Measurements from ENCODE around the gene TMEM132A. TPM values are rescaled to one million over a fixed set of nuclear protein-coding genes. Genes with fewer than 3 reads are reported as not detected.
A peak's percentile ranks its signal among the peaks of the same experiment; 100 is the strongest.

The TMEM132A gene
- total and polyA plus RNA-seq, 2 of the 13 experiments (the other 11 are each of a cell fraction or from before 2014, with no cell fraction given), result 11.1 to 32.9 TPM

DNA sequence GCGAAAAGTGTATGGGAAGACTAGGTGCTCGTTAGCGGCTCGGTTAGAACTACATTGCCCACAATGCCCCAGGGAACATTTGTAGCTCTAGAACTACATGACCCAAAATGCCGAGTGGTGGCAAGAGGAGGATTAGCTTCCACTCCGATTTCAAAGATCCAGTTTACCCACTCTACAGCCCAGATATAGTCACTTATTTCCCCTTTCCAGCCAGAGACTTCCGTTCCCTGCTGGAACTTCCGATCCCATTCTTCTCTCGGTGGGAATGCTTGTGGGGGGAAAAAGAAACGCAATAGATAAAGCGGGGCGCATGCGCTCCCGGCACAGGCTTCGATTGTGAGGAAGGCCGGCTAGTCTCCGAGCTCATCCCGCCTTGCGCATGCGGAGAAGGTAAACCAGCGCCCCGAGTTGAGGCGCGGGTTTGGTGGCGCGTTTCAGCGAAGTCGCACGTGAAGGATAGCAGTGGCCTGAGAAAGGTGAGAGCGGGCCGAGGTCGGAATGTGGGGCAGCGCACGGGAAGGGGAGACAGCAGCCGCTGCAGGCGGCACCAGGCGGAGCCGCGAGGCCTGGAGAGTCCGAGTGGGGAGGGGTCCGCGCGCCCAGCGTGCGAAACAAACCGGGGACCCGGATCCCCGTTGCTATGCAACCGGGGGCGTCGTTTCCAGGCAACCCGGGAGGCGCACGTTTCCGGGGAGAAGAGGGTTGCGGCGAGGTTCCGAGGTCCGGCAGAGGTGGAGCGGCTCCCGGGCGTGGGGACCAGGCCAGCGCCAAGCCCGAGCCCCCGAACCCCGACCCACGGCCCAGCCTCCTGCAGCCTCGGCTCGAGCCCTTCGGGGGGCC lies 10.2 kb upstream of the TMEM132A start, which contains the start of gene TMEM109 (continued):
- TF ChIP-seq, protein P1, sequence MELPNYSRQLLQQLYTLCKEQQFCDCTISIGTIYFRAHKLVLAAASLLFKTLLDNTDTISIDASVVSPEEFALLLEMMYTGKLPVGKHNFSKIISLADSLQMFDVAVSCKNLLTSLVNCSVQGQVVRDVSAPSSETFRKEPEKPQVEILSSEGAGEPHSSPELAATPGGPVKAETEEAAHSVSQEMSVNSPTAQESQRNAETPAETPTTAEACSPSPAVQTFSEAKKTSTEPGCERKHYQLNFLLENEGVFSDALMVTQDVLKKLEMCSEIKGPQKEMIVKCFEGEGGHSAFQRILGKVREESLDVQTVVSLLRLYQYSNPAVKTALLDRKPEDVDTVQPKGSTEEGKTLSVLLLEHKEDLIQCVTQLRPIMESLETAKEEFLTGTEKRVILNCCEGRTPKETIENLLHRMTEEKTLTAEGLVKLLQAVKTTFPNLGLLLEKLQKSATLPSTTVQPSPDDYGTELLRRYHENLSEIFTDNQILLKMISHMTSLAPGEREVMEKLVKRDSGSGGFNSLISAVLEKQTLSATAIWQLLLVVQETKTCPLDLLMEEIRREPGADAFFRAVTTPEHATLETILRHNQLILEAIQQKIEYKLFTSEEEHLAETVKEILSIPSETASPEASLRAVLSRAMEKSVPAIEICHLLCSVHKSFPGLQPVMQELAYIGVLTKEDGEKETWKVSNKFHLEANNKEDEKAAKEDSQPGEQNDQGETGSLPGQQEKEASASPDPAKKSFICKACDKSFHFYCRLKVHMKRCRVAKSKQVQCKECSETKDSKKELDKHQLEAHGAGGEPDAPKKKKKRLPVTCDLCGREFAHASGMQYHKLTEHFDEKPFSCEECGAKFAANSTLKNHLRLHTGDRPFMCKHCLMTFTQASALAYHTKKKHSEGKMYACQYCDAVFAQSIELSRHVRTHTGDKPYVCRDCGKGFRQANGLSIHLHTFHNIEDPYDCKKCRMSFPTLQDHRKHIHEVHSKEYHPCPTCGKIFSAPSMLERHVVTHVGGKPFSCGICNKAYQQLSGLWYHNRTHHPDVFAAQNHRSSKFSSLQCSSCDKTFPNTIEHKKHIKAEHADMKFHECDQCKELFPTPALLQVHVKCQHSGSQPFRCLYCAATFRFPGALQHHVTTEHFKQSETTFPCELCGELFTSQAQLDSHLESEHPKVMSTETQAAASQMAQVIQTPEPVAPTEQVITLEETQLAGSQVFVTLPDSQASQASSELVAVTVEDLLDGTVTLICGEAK (IDR thresholded peaks at IDR 0.05), result no peak
- TF ChIP-seq, protein P1 (CRISPR knock-in tag; IDR thresholded peaks at IDR 0.05), result peak; percentile 82; the same call in 1 of the 2 replicates
- TF ChIP-seq SATB2 (CRISPR knock-in tag; IDR thresholded peaks at IDR 0.05) (peak; percentile 66; the same call in 1 of the 2 replicates), HNRNPLL (IDR thresholded peaks at IDR 0.05; ENCODE audit: low read depth, low read length, poor library complexity, severe bottlenecking) (peak; percentile 38), TARDBP (CRISPR knock-in tag; IDR thresholded peaks at IDR 0.05) (0 out of 2 replicates have a peak, but pooled peaks have one; percentile 28), REXO4 (CRISPR knock-in tag; IDR thresholded peaks at IDR 0.05; ENCODE audit: borderline replicate concordance) (no peak), SALL1 (CRISPR knock-in tag; IDR thresholded peaks at IDR 0.05) (peak; percentile 73), MBD4 (IDR thresholded peaks at IDR 0.05; ENCODE audit: borderline replicate concordance, low read length) (no peak), ARHGAP35 (CRISPR knock-in tag; IDR thresholded peaks at IDR 0.05; ENCODE audit: borderline replicate concordance) (0 out of 2 replicates have a peak, but pooled peaks have one; percentile 28)
- TF ChIP-seq, protein P2, sequence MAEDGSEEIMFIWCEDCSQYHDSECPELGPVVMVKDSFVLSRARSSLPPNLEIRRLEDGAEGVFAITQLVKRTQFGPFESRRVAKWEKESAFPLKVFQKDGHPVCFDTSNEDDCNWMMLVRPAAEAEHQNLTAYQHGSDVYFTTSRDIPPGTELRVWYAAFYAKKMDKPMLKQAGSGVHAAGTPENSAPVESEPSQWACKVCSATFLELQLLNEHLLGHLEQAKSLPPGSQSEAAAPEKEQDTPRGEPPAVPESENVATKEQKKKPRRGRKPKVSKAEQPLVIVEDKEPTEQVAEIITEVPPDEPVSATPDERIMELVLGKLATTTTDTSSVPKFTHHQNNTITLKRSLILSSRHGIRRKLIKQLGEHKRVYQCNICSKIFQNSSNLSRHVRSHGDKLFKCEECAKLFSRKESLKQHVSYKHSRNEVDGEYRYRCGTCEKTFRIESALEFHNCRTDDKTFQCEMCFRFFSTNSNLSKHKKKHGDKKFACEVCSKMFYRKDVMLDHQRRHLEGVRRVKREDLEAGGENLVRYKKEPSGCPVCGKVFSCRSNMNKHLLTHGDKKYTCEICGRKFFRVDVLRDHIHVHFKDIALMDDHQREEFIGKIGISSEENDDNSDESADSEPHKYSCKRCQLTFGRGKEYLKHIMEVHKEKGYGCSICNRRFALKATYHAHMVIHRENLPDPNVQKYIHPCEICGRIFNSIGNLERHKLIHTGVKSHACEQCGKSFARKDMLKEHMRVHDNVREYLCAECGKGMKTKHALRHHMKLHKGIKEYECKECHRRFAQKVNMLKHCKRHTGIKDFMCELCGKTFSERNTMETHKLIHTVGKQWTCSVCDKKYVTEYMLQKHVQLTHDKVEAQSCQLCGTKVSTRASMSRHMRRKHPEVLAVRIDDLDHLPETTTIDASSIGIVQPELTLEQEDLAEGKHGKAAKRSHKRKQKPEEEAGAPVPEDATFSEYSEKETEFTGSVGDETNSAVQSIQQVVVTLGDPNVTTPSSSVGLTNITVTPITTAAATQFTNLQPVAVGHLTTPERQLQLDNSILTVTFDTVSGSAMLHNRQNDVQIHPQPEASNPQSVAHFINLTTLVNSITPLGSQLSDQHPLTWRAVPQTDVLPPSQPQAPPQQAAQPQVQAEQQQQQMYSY (CRISPR knock-in tag; IDR thresholded peaks at IDR 0.05), result peak; percentile 54; the same call in 1 of the 2 replicates
- TF ChIP-seq, protein P3, sequence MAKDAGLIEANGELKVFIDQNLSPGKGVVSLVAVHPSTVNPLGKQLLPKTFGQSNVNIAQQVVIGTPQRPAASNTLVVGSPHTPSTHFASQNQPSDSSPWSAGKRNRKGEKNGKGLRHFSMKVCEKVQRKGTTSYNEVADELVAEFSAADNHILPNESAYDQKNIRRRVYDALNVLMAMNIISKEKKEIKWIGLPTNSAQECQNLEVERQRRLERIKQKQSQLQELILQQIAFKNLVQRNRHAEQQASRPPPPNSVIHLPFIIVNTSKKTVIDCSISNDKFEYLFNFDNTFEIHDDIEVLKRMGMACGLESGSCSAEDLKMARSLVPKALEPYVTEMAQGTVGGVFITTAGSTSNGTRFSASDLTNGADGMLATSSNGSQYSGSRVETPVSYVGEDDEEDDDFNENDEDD (CRISPR knock-in tag; IDR thresholded peaks at IDR 0.05; ENCODE audit: borderline replicate concordance), result peak; percentile 93; the same call in 1 of the 2 replicates
